Progenitor cell of endocrine pancreas (in vitro differentiated cells): ENCODE measurements around the gene CEACAM1. TPM values are rescaled to one million over a fixed set of nuclear protein-coding genes. Genes with fewer than 3 reads are reported as not detected.

Experiments
- DNase-seq: peaks from one replicate; pipeline ENCODE4 v3.0.0; 2021; ENCODE audit warnings: low spot score; ENCODE audit not compliant: unreplicated experiment
- H3K27ac Mint-ChIP-seq: 2 replicates; pipeline ENCODE4 v1.8.0; 2021; ENCODE audit warnings: mild to moderate bottlenecking, moderate library complexity, mixed read lengths
- H3K27me3 Mint-ChIP-seq: 2 replicates; pipeline ENCODE4 v1.8.0; 2021; ENCODE audit warnings: mixed read lengths
- H3K36me3 Mint-ChIP-seq: 2 replicates; pipeline ENCODE4 v1.8.0; 2022; ENCODE audit warnings: mixed read lengths; ENCODE audit not compliant: insufficient read depth
- H3K4me1 Mint-ChIP-seq: 2 replicates; pipeline ENCODE4 v1.8.0; 2021; ENCODE audit warnings: low read depth, mixed read lengths
- H3K4me3 Mint-ChIP-seq: 2 replicates; pipeline ENCODE4 v1.8.0; 2021; ENCODE audit warnings: low read depth, mild to moderate bottlenecking, moderate library complexity, mixed read lengths
- H3K9me3 Mint-ChIP-seq: 2 replicates; pipeline ENCODE4 v1.8.0; 2021; ENCODE audit warnings: low read depth, mixed read lengths
- total RNA-seq: library from RNA; stranded (reverse); gene quantifications from 2 replicates; pipeline ENCODE4 v1.2.1, GENCODE V29; 2021
- TF ChIP-seq, protein P1 (sequence below): fragments of 200-600 bp; sonication (generic); IDR thresholded peaks from one replicate; pipeline ENCODE4 v1.5.0; 2021; ENCODE audit warnings: antibody characterized with exemption, mild to moderate bottlenecking; ENCODE audit not compliant: unreplicated experiment

Gene CEACAM1
- total RNA-seq, 1 donor from 2014 or later: 0.69 TPM

DNA sequence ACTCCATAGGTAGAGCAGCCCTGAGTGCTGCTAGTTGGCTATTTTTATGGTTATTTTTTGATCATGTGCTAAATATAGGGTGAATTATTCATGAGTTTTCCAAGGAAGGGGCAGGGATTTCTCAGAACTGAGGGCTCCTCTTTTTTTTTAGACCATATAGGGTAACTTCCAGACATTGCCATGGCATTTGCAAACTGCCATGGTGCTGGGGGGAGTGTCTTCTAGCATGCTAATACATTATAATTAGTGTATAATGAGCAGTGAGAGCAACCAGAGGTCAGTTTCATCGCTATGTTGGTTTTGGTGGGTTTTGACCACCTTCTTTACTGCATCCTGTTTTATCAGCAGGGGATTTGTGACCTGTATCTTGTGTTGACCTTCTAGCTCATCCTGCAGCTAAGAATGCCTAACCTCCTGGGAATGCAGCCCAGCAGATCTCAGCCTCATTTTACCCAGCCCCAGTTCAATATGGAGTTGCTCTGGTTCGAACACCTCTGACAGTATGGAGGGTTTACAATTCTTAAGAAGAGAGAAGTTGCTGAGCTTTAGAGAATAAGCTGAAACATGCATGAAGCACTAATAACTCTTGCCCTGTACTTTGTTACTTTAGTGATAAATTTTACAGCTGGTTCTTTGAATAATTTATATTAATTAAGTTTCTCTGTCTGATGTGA lies 31.7 kb downstream of the CEACAM1 start:
- H3K9me3 Mint-ChIP-seq: no peaks in the 10 kb centered on the region
- no peaks in the 10 kb centered on the region for H3K36me3 Mint-ChIP-seq
- no peak overlapping the region for H3K27ac Mint-ChIP-seq
- DNase-seq: no peak
- H3K4me3 Mint-ChIP-seq: no peak overlapping the region
- H3K4me1 Mint-ChIP-seq: peaks cover 32% of the 10 kb centered on the region
- TF ChIP-seq, protein P1, sequence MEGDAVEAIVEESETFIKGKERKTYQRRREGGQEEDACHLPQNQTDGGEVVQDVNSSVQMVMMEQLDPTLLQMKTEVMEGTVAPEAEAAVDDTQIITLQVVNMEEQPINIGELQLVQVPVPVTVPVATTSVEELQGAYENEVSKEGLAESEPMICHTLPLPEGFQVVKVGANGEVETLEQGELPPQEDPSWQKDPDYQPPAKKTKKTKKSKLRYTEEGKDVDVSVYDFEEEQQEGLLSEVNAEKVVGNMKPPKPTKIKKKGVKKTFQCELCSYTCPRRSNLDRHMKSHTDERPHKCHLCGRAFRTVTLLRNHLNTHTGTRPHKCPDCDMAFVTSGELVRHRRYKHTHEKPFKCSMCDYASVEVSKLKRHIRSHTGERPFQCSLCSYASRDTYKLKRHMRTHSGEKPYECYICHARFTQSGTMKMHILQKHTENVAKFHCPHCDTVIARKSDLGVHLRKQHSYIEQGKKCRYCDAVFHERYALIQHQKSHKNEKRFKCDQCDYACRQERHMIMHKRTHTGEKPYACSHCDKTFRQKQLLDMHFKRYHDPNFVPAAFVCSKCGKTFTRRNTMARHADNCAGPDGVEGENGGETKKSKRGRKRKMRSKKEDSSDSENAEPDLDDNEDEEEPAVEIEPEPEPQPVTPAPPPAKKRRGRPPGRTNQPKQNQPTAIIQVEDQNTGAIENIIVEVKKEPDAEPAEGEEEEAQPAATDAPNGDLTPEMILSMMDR: no peak
- H3K27me3 Mint-ChIP-seq: no peaks in the 10 kb centered on the region

DNA sequence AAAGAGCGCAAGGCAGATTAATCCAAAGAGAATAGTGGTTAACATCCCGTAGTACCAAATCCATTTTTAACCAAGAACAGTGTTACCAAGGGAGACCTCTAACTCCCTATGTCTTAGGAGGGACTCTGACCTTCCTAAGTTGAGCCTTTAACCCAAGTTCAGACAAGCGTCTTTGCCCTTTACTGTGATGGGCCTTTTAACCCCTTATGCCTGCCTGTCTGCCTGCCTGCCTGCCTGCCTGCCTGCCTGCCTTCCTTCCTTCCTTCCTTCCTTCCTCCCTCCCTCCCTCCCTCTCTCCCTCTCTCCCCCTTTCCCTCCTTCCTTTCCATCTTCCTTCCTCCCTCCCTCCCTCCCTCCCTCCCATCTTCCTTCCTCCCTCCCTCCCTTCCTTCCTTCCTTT lies 32.6 kb downstream of the CEACAM1 start:
- no peak overlapping the region for H3K4me3 Mint-ChIP-seq
- DNase-seq: no peak

DNA sequence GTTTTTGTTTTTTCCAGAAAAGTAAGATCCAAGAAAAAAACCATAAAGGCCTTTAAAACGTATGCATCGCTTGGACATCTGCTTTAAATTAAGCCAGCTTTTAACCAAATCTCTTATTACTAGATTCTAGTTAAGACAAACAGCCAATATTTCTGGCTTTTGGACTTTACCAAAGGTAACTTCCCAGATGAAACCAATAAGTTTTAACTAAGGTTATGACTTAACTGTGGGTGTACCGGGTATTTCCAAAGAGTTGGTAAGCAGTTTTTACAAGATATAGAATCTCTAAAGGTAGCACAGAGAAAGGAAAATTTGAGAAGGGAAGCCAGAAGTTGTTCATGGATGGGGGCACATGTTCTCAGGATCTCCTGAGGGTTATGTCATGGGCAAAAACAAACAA lies 34.0 kb downstream of the CEACAM1 start:
- Mint-ChIP-seq H3K4me3 (no peak overlapping the region), H3K4me1 (peaks cover 29% of the 10 kb centered on the region), H3K27me3 (no peaks in the 10 kb centered on the region), H3K36me3 (no peaks in the 10 kb centered on the region), H3K27ac (no peak overlapping the region), H3K9me3 (no peaks in the 10 kb centered on the region)
- DNase-seq: no peak
- TF ChIP-seq, protein P1: no peak

More for the DNA sequence above, 32.6 kb downstream of the CEACAM1 start:
- peaks cover 32% of the 10 kb centered on the region for H3K4me1 Mint-ChIP-seq
- H3K27ac Mint-ChIP-seq: no peak overlapping the region
- TF ChIP-seq, protein P1: no peak
- H3K27me3 Mint-ChIP-seq: no peaks in the 10 kb centered on the region
- H3K36me3 Mint-ChIP-seq: no peaks in the 10 kb centered on the region
- no peaks in the 10 kb centered on the region for H3K9me3 Mint-ChIP-seq

DNA sequence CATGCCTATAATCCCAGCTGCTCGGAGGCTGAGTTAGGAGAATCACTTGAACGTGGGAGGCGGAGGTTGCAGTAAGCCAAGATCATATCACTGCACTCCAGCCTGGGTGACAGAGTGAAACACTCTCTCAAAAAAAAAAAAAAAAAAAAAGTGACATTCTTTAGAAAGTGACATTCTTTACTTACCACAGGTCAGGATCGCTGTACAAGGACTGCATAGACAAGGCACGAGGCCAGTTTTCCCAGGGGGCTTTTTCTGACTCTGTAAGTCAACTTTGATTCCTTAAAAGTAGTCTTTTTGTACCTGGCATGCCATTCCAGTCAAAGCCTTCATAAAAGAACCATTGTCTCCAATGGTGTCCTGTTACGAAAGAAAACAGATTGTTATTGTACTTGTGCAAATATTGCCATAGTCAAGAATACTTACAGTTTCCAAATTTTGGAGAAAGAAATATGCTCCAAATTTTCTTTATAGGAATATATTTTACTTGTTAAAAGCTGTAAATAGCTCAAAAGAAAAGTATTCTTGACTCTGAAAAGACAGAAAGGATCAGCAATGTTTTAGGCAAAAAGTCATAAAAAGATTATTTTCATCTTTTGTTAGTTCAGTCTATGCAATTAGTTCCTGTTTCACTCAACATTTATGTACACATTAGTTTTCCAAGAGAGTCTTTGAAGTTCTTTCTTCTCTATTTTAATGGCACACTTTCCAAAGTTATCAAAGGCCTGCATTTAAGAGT lies 39.3 kb downstream of the CEACAM1 start:
- Mint-ChIP-seq H3K27me3 (no peaks in the 10 kb centered on the region), H3K9me3 (no peaks in the 10 kb centered on the region), H3K4me1 (peaks cover 23% of the 10 kb centered on the region), H3K27ac (peak overlapping the region; percentile 92), H3K36me3 (no peaks in the 10 kb centered on the region), H3K4me3 (no peak overlapping the region)
- TF ChIP-seq, protein P1: no peak
- DNase-seq: no peak

DNA sequence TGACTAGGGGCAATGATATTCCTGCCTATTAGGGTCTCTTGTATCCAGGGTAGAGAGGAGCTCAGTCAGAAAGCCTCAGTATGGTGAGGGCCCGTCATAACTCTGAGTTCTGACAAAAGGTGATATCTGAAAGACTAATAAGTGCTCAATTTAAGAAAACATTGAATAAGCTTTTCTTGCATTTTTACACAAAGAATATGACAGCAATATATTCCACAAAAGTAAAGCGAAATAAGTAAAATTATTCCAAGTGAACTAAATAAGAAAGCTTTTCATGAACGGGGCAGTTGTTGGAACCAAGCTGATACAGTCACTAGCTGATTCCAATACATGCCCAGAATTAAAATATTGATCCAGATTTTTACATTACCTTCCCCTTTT lies 40.5 kb downstream of the CEACAM1 start:
- Mint-ChIP-seq H3K4me3 (no peak overlapping the region), H3K27ac (peak overlapping the region; percentile 59), H3K27me3 (no peaks in the 10 kb centered on the region), H3K9me3 (no peaks in the 10 kb centered on the region), H3K36me3 (no peaks in the 10 kb centered on the region), H3K4me1 (peaks cover 23% of the 10 kb centered on the region)
- TF ChIP-seq, protein P1: no peak
- no peak for DNase-seq
